ENCODE data around the gene SLC6A11. TPM values are rescaled to one million over a fixed set of nuclear protein-coding genes. Genes with fewer than 3 reads are reported as not detected.

Gene SLC6A11
- polyA plus RNA-seq, 2 of the 4 experiments (the other 2 are of a cell fraction) = 0.03 TPM

DNA sequence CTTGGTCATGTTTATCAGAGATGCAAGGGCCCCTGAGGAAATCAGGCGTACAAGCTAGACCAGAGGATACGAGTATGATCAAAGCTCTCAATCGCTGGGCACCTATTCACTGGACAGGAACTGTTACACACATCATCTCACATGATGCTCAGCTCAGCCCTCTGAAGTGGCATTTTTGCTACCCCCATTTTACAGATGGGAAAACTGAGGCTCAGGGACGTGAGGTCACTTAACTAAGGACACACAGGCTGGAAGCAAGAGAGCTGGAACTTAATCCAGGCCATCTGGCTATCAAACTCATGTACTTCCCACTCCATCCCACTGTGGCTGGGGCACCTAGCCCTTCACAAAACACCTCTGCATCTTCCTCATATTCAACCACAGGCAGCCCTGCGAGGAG, 103.6 kb downstream of the SLC6A11 start:
- POLR2A ChIA-PET = no interaction called here
- TF ChIP-seq RARB (CRISPR knock-in tag; IDR thresholded peaks at IDR 0.05) = no peak
- TF ChIP-seq JUN (IDR thresholded peaks at IDR 0.05) = no peak
- ATAC-seq = no peak

GRCh38 chr3:10925436-10926255, 109.6 kb downstream of the SLC6A11 start:
- ChIA-PET POLR2A (no interaction called here), CTCF (no interaction called here)
- DNase-seq (ENCODE audit: low read depth in 1 of 2, low spot score in 1 of 2) (no peak), ATAC-seq (no peak), FAIRE-seq (no peak)
- Histone ChIP-seq H3K27ac (no peak overlapping the region), H3K4me2 (no peak overlapping the region), H3K9me3 (peaks cover 4% of the 10 kb centered on the region; the same call in 1 of the 3 replicates), H3K4me1 (no peaks in the 10 kb centered on the region), H3K4me3 (no peak overlapping the region)
- TF ChIP-seq ZFP36 (IDR thresholded peaks at IDR 0.05; ENCODE audit: borderline replicate concordance, partially characterized antibody) (no peak), FOSB (CRISPR knock-in tag; IDR thresholded peaks at IDR 0.05) (no peak), FOXS1 (CRISPR knock-in tag; IDR thresholded peaks at IDR 0.05) (no peak)
- TF ChIP-seq, protein P1, sequence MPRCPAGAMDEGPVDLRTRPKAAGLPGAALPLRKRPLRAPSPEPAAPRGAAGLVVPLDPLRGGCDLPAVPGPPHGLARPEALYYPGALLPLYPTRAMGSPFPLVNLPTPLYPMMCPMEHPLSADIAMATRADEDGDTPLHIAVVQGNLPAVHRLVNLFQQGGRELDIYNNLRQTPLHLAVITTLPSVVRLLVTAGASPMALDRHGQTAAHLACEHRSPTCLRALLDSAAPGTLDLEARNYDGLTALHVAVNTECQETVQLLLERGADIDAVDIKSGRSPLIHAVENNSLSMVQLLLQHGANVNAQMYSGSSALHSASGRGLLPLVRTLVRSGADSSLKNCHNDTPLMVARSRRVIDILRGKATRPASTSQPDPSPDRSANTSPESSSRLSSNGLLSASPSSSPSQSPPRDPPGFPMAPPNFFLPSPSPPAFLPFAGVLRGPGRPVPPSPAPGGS (IDR thresholded peaks at IDR 0.05) = no peak
- TF ChIP-seq, protein P2, sequence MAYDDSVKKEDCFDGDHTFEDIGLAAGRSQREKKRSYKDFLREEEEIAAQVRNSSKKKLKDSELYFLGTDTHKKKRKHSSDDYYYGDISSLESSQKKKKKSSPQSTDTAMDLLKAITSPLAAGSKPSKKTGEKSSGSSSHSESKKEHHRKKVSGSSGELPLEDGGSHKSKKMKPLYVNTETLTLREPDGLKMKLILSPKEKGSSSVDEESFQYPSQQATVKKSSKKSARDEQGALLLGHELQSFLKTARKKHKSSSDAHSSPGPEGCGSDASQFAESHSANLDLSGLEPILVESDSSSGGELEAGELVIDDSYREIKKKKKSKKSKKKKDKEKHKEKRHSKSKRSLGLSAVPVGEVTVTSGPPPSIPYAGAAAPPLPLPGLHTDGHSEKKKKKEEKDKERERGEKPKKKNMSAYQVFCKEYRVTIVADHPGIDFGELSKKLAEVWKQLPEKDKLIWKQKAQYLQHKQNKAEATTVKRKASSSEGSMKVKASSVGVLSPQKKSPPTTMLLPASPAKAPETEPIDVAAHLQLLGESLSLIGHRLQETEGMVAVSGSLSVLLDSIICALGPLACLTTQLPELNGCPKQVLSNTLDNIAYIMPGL (CRISPR knock-in tag; IDR thresholded peaks at IDR 0.05; ENCODE audit: borderline replicate concordance) = no peak
- 57% methylated on average over 13 of the region's 14 CpGs for WGBS (ENCODE audit: missing lambda C conversion rate)

More for the DNA sequence above, 103.6 kb downstream of the SLC6A11 start:
- CTCF ChIA-PET = no interaction called here
- DNase-seq (ENCODE audit: low read depth in 1 of 2, low spot score in 1 of 2) (no peak), FAIRE-seq (no peak)
- Histone ChIP-seq H3K4me2 (no peak overlapping the region), H3K9me3 (peaks cover under 1% of the 10 kb centered on the region; the same call in 1 of the 3 replicates), H3K4me1 (no peaks in the 10 kb centered on the region), H3K4me3 (no peak overlapping the region), H3K27ac (no peak overlapping the region)
- 3% methylated on average over 5 of the region's 5 CpGs for WGBS (ENCODE audit: missing lambda C conversion rate)

- Histone ChIP-seq H3K4me1 (no peaks in the 10 kb centered on the region), H3K27ac (no peak overlapping the region), H3K4me2 (no peak overlapping the region), H3K4me3 (no peak overlapping the region), H3K9me3 (peaks cover 4% of the 10 kb centered on the region; the same call in 1 of the 3 replicates)
- TF ChIP-seq FOSB (CRISPR knock-in tag; IDR thresholded peaks at IDR 0.05) (no peak), RFX5 (IDR thresholded peaks at IDR 0.05) (no peak), HEYL (CRISPR knock-in tag; IDR thresholded peaks at IDR 0.05) (no peak), PHF8 (IDR thresholded peaks at IDR 0.05; ENCODE audit: borderline replicate concordance, low read depth) (no peak)
- TF ChIP-seq, protein P3, sequence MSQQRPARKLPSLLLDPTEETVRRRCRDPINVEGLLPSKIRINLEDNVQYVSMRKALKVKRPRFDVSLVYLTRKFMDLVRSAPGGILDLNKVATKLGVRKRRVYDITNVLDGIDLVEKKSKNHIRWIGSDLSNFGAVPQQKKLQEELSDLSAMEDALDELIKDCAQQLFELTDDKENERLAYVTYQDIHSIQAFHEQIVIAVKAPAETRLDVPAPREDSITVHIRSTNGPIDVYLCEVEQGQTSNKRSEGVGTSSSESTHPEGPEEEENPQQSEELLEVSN (IDR thresholded peaks at IDR 0.05; ENCODE audit: borderline replicate concordance, low read depth) = no peak
- ATAC-seq = no peak
- ChIA-PET POLR2A (no interaction called here), CTCF (interaction anchor here (0.8 kb wide), 1 partner anchor 16 kb away, joined by 3 read pairs; no protein-coding TSS in a partner anchor)
- 75% methylated on average over 13 of the region's 13 CpGs for WGBS (ENCODE audit: missing lambda C conversion rate)
- DNase-seq (ENCODE audit: low read depth in 1 of 2, low spot score in 1 of 2) = no peak
- FAIRE-seq = no peak
These were observed 110.3 kb downstream of the SLC6A11 start for GRCh38 chr3:10926256-10926810.

DNA sequence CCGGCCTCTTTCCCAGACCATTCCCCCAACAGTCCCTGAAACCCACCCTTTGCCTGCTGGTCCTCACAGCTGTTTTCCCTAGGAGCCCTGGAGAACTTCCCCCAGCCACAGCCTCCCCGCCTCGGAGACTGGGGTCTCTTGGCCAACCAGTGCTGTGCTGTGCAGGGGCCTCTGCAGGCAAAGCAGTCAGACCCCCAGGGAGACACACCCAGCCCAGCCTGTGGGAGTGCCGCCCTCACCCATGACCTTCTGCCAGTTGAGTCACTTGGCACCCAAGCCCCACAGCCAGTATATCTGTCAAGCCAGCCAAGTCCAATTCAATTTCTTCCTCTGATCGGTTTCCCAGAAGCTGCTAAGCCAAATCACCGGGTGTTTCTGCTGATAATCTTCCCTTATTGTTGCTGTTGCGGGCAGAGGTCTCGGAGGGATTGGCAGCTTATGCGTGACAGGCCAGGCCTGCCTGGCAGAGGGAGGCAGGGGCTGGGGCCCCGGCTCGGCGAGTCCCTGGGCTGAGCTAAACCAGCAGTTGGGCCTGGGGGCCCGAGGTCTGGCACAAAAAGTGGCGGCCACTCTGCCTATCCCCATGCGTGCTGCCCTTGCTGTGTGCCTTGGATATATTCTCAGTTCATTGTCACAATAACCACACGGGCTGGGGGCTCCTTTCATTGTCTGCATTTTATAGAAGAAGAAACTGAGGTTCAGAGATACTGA, 110.9 kb downstream of the SLC6A11 start:
- no peaks in the 10 kb centered on the region for H3K4me1 ChIP-seq
- no peak for FAIRE-seq
- no peak overlapping the region for H3K4me3 ChIP-seq
- DNase-seq (ENCODE audit: low read depth in 1 of 2, low spot score in 1 of 2) = no peak
- H3K9me3 ChIP-seq = peaks cover 4% of the 10 kb centered on the region; the same call in 1 of the 3 replicates
- ChIA-PET CTCF (interaction anchor here (0.8 to 3.9 kb wide), 2 partner anchors 15 to 19 kb away, joined by 3 to 14 read pairs; no protein-coding TSS in a partner anchor), POLR2A (no interaction called here)
- H3K4me2 ChIP-seq = no peak overlapping the region
- H3K27ac ChIP-seq = no peak overlapping the region
- 65% methylated on average over 15 of the region's 16 CpGs for WGBS (ENCODE audit: missing lambda C conversion rate)
- ATAC-seq = 0 out of 6 replicates have a peak, but pooled peaks of 1 of the 2 experiments have one; percentile 26
- TF ChIP-seq, protein P3 (IDR thresholded peaks at IDR 0.05; ENCODE audit: borderline replicate concordance, low read depth) = no peak
- TF ChIP-seq HOXB13 (CRISPR knock-in tag; IDR thresholded peaks at IDR 0.05; ENCODE audit: low read depth) = no peak
- no peak for TF ChIP-seq ZNF302 (CRISPR knock-in tag; IDR thresholded peaks at IDR 0.05)
- TF ChIP-seq FOXS1 (CRISPR knock-in tag; IDR thresholded peaks at IDR 0.05) = no peak
- no peak for TF ChIP-seq FOSB (CRISPR knock-in tag; IDR thresholded peaks at IDR 0.05)
- TF ChIP-seq HOXA7 (CRISPR knock-in tag; IDR thresholded peaks at IDR 0.05) = no peak
- no peak for TF ChIP-seq GATA3 (IDR thresholded peaks at IDR 0.05; ENCODE audit: borderline replicate concordance)
- TF ChIP-seq SMC3 (IDR thresholded peaks at IDR 0.05) = no peak
- no peak for TF ChIP-seq MAZ (IDR thresholded peaks at IDR 0.05; ENCODE audit: borderline replicate concordance, low read depth, low read length)
